Left lung (tissue), 10 donors: ENCODE data around the gene MKRN2. TPM values are rescaled to one million over a fixed set of nuclear protein-coding genes. Genes with fewer than 3 reads are reported as not detected.

Experiments
- ATAC-seq: fragments of 200-7000 bp; cut with Tn5 transposase; one replicate; pipeline ENCODE4 v1.9.1; 2020; ENCODE audit warnings: moderate library complexity
- DNase-seq, 4 donors: peaks; one replicate each; pipeline ENCODE4 v3.0.0-alpha.2; 2013 to 2020
- H3K27ac ChIP-seq, 2 donors: fragments of 200-600 bp; sonication (generic) in 1 of 2; one replicate each; pipeline versions ENCODE4 v1.5.0 to v1.8.0; 2020 to 2021
- H3K27me3 ChIP-seq, 2 donors: fragments of 200-600 bp; sonication (generic) in 1 of 2; one replicate each; pipeline versions ENCODE4 v1.5.0 to v1.8.0; 2020 to 2021
- H3K36me3 ChIP-seq, 2 donors: fragments of 200-600 bp; sonication (generic) in 1 of 2; one replicate each; pipeline versions ENCODE4 v1.5.0 to v1.8.0; 2020 to 2021
- H3K4me1 ChIP-seq, 2 donors: fragments of 200-600 bp; one replicate each; pipeline ENCODE4 v1.8.0; 2021
- H3K4me3 ChIP-seq, 2 donors: fragments of 200-600 bp; sonication (generic) in 1 of 2; one replicate each; pipeline versions ENCODE4 v1.5.0 to v1.8.0; 2020 to 2021; ENCODE audit warnings: mild to moderate bottlenecking in 1 of 2
- H3K9me3 ChIP-seq, 2 donors: fragments of 200-600 bp; sonication (generic) in 1 of 2; one replicate each; pipeline versions ENCODE4 v1.5.0 to v1.8.0; 2020 to 2021
- intact Hi-C, 2 donors: fragments of 100-400 bp; cut with DNase I; formaldehyde crosslinking; loops; one replicate each; pipeline versions ENCODE4 v1.11.2 to v1.14.2; 2022
- polyA plus RNA-seq, 6 donors: library from polyadenylated mRNA; unstranded; fragments of 120-200 nt; gene quantifications; one replicate each; pipeline ENCODE4 v1.2.1, GENCODE V29; 2013; ENCODE audit not compliant: insufficient read length in 6 of 6
- total RNA-seq, 2 donors: library from RNA; stranded (reverse); fragmentation: NEBNext Ultra II Directional; extraction: Animal tissue kit (Norgen Biotek cat#: 25700); gene quantifications; one replicate each; pipeline ENCODE4 v1.2.1, GENCODE V29; 2021
- TF ChIP-seq, protein P1 (sequence below), 2 donors: fragments of 200-600 bp; sonication (generic) in 1 of 2; IDR thresholded peaks; one replicate each; pipeline versions ENCODE4 v1.5.0 to v1.8.0; 2021; ENCODE audit warnings: antibody characterized with exemption in 2 of 2
- donor health status: DM: no; HTN: yes; CAD: no.
- donor health status: DM: no; HTN: no; CAD: no.

MKRN2 gene
- total and polyA plus RNA-seq, 8 donors = 20.3 to 40.5 (median 36.8) TPM

DNA sequence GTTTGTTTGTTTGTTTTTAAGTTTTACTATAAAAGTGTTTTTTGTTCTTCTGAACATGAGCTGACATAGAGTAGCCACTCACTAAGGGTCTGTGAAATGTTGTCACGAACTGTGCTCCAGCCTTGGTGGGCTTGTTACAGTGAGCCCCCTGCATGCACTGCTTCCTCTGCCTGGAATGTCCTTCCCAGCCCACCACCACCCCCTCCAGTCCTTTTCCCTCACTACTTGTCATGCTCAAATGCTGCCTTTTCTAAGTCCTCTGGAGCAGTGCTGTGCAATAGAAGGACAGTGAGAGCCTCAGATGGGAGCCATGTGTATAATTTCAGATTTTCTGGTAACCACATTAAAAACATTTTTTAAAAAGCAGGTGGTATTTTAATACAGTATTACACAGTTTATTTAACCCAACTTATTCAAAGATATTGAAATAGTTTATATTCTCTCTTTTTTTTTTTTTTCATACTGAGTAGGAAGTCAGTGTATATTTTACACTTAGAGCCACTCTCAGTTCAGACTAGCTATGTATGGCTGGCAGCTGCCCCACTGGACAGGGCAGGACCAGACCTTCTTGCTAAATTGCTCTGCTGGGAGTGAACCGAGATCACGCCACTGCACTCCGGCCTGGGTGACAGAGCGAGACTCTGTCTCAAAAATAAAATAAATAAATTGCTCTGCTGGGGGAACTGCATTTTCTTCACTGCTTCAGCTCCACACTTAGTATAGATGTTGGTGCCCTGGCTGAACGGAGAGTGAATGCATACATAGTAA lies 38.4 kb upstream of the MKRN2 start:
- TF ChIP-seq, protein P1, sequence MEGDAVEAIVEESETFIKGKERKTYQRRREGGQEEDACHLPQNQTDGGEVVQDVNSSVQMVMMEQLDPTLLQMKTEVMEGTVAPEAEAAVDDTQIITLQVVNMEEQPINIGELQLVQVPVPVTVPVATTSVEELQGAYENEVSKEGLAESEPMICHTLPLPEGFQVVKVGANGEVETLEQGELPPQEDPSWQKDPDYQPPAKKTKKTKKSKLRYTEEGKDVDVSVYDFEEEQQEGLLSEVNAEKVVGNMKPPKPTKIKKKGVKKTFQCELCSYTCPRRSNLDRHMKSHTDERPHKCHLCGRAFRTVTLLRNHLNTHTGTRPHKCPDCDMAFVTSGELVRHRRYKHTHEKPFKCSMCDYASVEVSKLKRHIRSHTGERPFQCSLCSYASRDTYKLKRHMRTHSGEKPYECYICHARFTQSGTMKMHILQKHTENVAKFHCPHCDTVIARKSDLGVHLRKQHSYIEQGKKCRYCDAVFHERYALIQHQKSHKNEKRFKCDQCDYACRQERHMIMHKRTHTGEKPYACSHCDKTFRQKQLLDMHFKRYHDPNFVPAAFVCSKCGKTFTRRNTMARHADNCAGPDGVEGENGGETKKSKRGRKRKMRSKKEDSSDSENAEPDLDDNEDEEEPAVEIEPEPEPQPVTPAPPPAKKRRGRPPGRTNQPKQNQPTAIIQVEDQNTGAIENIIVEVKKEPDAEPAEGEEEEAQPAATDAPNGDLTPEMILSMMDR (IDR thresholded peaks at IDR 0.05) = no peak
- ATAC-seq = peak; percentile 84
- no peak overlapping the region for H3K27ac ChIP-seq

DNA sequence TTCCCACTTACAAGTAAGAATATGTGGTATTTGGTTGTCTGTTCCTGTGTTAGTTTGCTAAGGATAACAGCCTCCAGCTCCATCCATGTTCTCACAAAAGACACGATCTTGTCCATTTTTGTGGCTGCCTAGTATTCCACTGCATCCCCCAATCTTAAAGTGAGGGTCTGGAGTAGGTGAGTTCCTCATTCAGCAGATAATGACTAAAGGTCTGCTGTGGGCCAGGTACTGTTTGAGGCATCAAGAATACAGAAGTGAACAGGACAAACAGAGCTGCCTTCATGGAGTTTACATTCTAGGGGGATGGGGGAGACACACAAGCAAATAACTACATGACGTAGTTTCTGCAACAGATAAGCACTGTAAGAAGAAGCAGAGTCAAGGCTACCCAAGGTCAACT lies 35.9 kb upstream of the MKRN2 start:
- Histone ChIP-seq H3K36me3 (peaks cover 0 to 25% of the 10 kb centered on the region in 2 donors), H3K4me3 (no peak overlapping the region), H3K27ac (no peak overlapping the region), H3K27me3 (no peaks in the 10 kb centered on the region), H3K4me1 (no peaks in the 10 kb centered on the region), H3K9me3 (no peaks in the 10 kb centered on the region)
- no peak for DNase-seq
- TF ChIP-seq, protein P1 (IDR thresholded peaks at IDR 0.05) = no peak
- no peak for ATAC-seq
- intact Hi-C loops = no loop called here

More for the DNA sequence above, 38.4 kb upstream of the MKRN2 start:
- Histone ChIP-seq H3K27me3 (no peaks in the 10 kb centered on the region), H3K4me1 (no peaks in the 10 kb centered on the region), H3K9me3 (no peaks in the 10 kb centered on the region), H3K36me3 (peaks cover 0 to 13% of the 10 kb centered on the region in 2 donors), H3K4me3 (no peak overlapping the region)
- peak in 1 of 4 donors; percentile 49 for DNase-seq
- intact Hi-C loops = no loop called here

DNA sequence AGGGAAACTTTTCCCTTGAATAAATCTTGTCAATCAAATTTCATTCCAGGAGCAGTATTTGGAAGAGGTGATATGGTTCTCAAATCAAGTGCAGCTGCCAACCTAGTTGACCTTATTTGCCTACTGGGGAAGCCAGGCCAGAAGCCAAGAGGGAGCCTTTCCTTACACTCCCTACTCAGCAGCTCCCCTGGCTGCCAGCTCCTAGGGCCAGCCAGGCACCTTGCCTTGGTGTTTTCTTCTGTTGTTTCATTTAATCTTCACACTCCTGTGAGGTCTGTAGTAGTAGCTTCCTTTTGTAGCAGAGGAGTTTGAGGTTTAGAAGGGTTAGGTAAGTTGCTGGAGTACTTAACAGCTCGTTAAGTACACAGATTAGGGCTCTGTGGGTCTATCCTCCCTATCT lies 34.2 kb upstream of the MKRN2 start:
- no peak overlapping the region for H3K27ac ChIP-seq
- DNase-seq = peak in 1 of 4 donors; percentile 47
- no peak overlapping the region for H3K4me3 ChIP-seq
- H3K9me3 ChIP-seq = no peaks in the 10 kb centered on the region
- intact Hi-C loops = no loop called here
- no peaks in the 10 kb centered on the region for H3K4me1 ChIP-seq
- peak; percentile 87 for ATAC-seq
- peaks cover 0 to 32% of the 10 kb centered on the region in 2 donors for H3K36me3 ChIP-seq
- H3K27me3 ChIP-seq = no peaks in the 10 kb centered on the region
- TF ChIP-seq, protein P1 (IDR thresholded peaks at IDR 0.05) = no peak

DNA sequence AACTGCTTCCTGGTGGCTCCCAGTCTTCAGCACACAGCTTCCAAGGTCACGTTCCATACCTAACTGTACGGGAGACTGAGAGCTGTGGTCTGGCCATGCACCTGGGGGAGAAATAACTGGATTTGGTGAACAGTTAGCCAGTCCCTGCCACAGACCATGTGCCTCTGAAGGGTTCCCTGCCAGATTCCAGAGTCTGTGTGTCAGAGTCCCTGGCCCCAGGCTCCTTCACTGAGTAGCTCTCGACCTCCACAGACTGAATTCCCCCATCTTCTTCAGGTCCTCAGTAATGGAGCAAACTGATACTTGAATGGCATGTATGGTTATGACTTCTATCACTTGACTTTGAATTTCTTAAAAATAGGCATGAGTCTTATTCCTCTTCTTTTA lies 29.1 kb upstream of the MKRN2 start:
- intact Hi-C loops = no loop called here
- Histone ChIP-seq H3K27ac (no peak overlapping the region), H3K36me3 (peaks cover 0 to 51% of the 10 kb centered on the region in 2 donors), H3K9me3 (no peaks in the 10 kb centered on the region), H3K27me3 (no peaks in the 10 kb centered on the region), H3K4me1 (no peaks in the 10 kb centered on the region), H3K4me3 (no peak overlapping the region)
- DNase-seq (no peak), ATAC-seq (no peak)
- TF ChIP-seq, protein P1 (IDR thresholded peaks at IDR 0.05) = no peak

DNA sequence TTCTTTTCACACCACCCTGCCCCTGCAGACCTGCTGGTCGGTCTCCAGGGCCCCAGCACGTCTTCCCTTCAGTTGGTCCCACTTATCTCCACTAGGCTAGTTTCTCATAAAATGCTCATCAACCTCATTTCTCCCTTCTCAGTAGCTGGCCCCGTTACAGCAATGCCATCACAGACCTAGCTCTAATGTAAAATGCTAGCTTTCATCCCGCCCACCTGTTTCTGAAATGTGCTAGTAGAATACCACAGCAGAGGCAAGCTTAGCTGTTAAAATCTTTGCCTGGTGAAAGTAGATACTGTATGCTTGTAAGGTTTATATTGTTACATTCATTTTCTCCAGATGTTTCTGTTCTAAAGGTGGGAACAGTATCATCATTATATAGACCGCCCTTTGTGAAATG lies 24.7 kb upstream of the MKRN2 start:
- no peaks in the 10 kb centered on the region for H3K27me3 ChIP-seq
- H3K27ac ChIP-seq = no peak overlapping the region
- TF ChIP-seq, protein P1 (IDR thresholded peaks at IDR 0.05) = no peak
- DNase-seq (no peak), ATAC-seq (no peak)
- peaks cover 0 to 43% of the 10 kb centered on the region in 2 donors for H3K36me3 ChIP-seq
- intact Hi-C loops = no loop called here
- H3K4me1 ChIP-seq = no peaks in the 10 kb centered on the region
- no peak overlapping the region for H3K4me3 ChIP-seq
- H3K9me3 ChIP-seq = no peaks in the 10 kb centered on the region
